ENCODE data around the gene AIPL1.

AIPL1 gene

DNA sequence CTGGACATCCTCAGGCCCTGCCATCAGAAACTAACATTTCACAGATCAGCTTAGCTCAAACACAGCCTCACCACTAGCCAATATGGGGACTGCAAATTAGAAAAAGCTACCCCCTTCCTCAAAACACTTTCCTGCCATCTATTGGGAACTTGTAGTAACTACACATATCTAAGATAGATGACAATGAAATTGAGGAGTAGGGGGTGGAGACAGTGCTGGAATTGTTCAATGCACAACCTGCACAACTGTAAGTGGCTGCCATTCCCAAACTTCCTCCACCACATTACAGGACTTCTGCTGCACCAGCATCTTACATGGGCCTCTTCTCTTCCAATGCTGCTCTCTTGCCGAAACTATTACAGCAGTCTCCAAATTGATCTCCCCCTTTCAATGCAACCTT is 21.9 kb downstream of the AIPL1 start:
- no peak for DNase-seq

DNA sequence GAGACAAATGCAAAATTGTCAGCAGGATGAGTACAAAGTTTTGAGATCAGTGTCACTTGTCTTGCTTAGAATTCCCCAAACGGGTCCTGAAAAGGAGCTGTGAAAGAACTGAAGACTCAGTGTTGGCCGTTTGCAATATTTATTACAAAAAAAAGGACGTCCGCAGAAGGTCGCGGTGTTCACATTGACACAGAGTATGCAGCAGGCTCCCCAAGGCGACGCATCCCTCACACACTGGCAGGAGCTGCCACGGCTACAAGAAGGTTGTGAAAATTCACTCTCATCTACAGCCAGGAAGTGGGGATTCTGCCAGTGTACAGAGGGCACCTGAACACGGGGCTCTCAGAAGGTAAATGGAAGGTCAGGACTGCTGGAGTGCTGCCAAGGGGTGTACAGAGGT is 26.2 kb downstream of the AIPL1 start:
- DNase-seq = no peak

- DNase-seq = no peak
These were observed 26.6 kb downstream of the AIPL1 start for GRCh38 chr17:6408276-6408675.

DNA sequence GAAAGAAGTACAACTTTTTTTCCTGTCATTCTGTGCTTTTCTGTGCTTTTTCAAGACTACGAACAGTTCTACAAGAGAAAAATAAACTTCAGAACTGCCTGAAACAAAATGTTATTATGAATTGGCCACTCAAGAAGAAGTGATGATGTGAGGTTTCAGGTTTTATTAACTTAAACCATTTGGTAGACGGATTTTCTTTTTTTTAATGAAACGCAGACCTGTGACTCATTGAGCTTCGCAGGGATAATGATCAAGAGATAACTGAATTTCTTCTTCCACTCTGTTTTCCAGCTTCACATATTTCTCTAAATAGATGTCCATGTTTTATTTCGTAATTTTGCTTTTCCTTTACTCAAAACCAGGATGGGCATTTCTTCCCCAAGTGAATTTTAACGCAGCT is 32.7 kb downstream of the AIPL1 start:
- DNase-seq = no peak

DNA sequence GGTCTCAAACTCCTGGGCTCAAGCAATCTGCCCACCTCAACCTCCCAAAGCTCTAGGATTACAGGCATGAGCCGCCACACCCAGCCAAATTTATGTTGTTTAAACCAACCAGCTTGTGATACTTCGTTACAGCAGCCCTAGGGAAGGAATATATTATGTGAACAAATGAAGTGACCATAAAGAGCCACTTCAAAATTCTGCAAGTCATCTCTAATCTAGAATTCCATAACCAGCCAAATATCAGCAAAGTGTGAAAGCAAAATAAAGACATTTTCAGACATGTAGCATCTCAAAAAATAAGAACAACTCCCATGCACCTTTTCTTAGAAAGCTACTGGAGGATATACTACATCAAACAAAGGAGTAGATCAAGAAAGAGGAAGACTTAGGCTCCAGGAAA is 36.0 kb downstream of the AIPL1 start:
- no peak for DNase-seq

DNA sequence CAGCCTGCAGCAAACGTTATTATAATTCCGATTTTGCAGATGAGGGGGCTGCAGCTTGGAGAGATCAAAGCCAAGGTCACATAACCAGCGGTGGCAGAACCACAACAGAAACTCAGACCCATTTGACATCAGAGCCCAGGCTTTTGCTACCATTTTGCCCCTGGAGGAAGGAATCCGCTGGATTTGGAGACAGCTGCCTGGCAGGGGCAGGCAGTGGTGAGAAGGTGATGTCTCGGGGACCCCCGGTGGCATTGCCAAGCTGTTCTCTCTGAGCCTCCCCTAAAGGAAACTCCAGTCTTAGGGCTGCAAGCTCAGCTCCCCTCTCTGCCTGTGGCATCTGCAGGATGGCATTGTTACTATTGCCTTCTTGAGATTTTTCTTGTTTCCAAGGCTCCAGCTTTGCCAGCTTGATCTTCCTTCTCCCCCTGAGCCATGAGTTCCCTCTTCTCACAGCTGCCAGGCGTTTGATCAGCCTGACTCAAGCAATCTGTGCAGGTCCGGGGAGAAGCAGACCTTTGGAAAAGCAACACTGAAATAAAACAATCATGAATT is 40.8 kb downstream of the AIPL1 start:
- DNase-seq = no peak

GRCh38 chr17:6393351-6393952 is 41.5 kb downstream of the AIPL1 start:
- no peak for DNase-seq

DNA sequence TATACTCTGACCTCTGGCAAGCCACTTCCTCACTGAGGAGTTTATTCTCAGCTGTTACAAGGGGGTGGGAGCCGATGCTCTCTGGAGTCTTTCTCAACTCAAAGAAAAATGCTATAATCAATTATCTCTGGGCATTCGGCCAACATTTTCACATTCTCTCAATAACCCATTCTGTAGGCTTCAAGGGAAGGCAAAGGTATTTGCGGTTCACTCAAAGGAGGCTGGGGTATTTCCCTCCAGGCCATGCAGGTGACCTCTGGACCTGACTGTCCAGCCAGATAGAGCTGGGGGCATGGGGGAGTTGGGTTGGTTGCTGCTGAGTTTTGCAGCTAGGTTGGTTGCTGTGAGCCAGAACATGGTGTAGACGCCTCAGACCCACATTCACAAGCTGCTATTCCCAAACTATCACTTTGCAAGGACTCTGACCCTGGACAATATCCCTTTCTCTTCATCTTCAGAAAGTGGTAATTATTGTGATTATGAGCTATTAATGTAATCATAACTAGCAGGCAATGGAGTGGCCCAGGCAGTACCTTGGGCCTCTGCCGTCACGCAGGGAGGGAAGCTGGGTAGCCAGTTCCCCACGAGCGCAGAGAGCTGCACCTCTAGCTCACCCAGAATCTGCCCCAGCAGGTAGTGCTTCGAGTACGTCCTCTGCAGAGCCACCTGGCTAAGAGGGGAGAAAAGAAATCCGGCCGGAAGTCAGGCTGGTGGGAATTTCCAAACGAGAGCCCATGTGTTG is 42.1 kb downstream of the AIPL1 start:
- no peak for DNase-seq

GRCh38 chr17:6388416-6388815 is 46.5 kb downstream of the AIPL1 start:
- DNase-seq = no peak

- no peak for DNase-seq
These were observed 47.1 kb downstream of the AIPL1 start for GRCh38 chr17:6387858-6388257.

DNA sequence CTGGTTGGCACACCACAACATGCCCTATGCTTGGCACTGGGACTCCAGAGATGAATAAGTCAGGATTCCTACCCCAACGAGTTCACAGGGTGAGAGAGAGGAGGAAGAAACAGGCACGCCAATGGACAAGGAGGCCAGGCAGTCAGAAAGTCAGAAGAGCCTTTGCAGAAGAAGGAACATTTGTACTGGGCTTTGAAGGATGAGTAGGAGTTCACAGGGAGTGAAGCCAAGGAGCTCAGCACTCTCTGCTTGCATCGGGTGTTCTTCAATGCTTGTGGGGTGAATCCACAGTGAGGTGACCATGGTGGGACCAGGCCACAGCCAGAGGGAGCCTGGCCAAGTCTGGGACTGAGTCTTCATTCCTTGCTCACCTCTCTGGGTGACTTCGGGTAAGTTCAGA is 47.5 kb downstream of the AIPL1 start:
- DNase-seq = no peak

- DNase-seq = no peak
These were observed 48.8 kb downstream of the AIPL1 start for GRCh38 chr17:6386041-6386630.

DNA sequence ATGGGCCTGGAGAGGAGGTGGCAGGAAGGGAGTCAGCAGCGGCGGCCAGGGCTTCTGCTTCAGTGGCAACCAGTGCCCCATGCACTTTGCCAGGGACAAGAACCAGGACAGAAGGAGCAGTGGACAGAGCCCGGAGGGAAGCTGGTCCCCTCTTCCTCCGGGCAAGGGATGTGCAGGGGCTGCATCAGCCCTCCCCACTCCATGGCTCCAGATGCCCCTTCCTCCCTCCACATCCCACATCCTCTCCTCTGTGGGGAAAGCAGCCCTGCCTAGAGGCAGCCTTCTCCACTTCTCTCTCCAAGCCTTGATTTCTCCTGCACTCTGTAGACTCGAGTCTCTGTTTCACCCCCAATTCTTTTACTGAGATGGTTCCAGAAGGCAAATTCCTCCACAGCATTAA is 50.4 kb downstream of the AIPL1 start:
- DNase-seq = no peak

GRCh38 chr17:6381526-6382465 is 53.1 kb downstream of the AIPL1 start:
- DNase-seq = no peak

DNA sequence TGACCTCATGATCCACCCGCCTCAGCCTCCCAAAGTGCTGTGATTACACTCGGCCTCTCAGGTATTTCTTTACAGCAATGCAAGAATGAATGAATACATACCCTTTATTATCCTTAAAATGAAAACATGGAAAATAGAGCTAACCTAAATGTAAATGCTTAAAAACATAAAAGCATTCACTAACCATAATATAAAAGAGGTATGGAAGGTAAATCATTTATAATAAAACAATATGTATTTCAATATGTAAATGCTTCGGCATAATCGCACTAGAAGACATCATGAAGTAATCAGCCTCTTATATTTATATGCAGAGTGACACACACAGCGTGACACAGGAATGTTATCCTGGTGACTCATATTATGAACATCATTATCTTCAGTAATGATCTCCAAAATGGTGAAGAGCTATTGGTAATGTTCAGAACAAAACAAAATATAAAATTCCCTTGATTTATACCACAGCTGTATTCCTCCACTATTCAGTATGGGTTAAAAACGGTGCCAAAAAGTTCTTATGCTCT is 53.9 kb downstream of the AIPL1 start:
- DNase-seq = no peak

- no peak for DNase-seq
These were observed 57.0 kb downstream of the AIPL1 start for GRCh38 chr17:6377906-6378305.

GRCh38 chr17:6376931-6377361 is 58.0 kb downstream of the AIPL1 start:
- no peak for DNase-seq

GRCh38 chr17:6374761-6375312 is 60.1 kb downstream of the AIPL1 start:
- DNase-seq = peak; percentile 79 to 83

DNA sequence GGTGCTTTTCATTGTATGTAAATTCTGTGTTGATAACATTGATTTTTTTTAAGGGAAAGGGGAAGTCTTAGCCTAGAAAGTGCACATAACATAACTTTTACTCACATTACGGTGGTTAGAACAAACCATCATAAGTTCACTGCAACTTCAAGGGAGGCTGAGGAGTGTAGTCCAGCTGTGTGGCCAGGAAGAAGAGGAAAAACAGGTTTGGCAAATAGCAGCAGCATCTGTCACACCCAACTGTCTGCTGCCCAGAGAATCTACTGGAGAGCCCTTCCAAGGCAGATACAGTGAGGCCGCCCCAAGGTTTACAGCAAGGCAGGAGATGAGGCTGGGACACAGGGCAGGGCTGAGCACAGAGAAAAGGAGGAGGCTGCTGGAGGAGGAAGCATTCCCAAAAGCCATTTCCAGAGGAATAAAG is 60.6 kb downstream of the AIPL1 start:
- peak in 1 of 2 experiments; percentile 7 for DNase-seq

Data from activated CD4-positive, alpha-beta T cell treated with anti-CD3 and anti-CD28 coated beads, Interleukin-2, amount 50 U/mL, for 48 hours (primary cell).